H1 (cell line): ENCODE results near the gene SERPINH1. TPM values are rescaled to one million over a fixed set of nuclear protein-coding genes. Genes with fewer than 3 reads are reported as not detected.

ENCODE experiments used
- CHD7 ChIP-seq: fragments of 300-600 bp; sonication (generic); IDR thresholded peaks from 2 replicates; pipeline ENCODE4 v1.7.1; 2012; ENCODE audit warnings: low read length, moderate library complexity, mild to moderate bottlenecking, inconsistent platforms; ENCODE audit not compliant: insufficient replicate concordance
- polyA plus RNA-seq, 7 experiments: library from polyadenylated mRNA; depleted of rRNA in 3 of 7; stranded (reverse) in 5 of 7; unstranded in 2 of 7; fragments of >200 nt in 5 of 7; fragments of 200-250 nt in 2 of 7; gene quantifications; 1 replicate in 5 of 7; 2 replicates in 1 of 7; 4 replicates in 1 of 7; pipeline versions ENCODE4 v1.2.1 to v1.2.3, GENCODE V29; 2011 to 2013; ENCODE audit warnings: missing spikeins in 2 of 7, mixed read lengths in 2 of 7
- total RNA-seq: library from RNA; stranded (reverse); fragmentation: NEBNext Ultra II Directional; extraction: Animal tissue kit (Norgen Biotek cat#: 25700); gene quantifications from 2 replicates; pipeline ENCODE4 v1.2.1, GENCODE V29; 2021

SERPINH1 gene
- total and polyA plus RNA-seq, 2 of the 8 experiments (the other 6 are each of a cell fraction or from before 2014, with no cell fraction given) = 420 to 621 TPM

GRCh38 chr11:75542088-75542438 is 20.0 kb upstream of the SERPINH1 start (continued):
- no peak for TF ChIP-seq CHD7
